ENCODE measurements around the gene NTRK2.

GRCh38 chr9:85062385-85063022, 393.0 kb downstream of the NTRK2 start:
- no peak for TF ChIP-seq CTCF (IDR thresholded peaks at IDR 0.05)
- no peak for TF ChIP-seq POLR2AphosphoS5 (IDR thresholded peaks at IDR 0.05)
- TF ChIP-seq EP300 (IDR thresholded peaks at IDR 0.05), result no peak

All from gastroesophageal sphincter (tissue), 3 donors.